SHP77 treated with DMSO at 0.1 percent for 48 hours (cell line): ENCODE measurements around the gene IGFBP2.

Source experiments
- DNase-seq: peaks from one replicate; lab custom pipeline; 2025; lab: John Stamatoyannopoulos, UW

Gene IGFBP2

GRCh38 chr2:216636551-216637450, 3.6 kb downstream of the IGFBP2 start:
- no peak for DNase-seq

GRCh38 chr2:216637472-216637871, 4.3 kb downstream of the IGFBP2 start:
- DNase-seq = no peak

GRCh38 chr2:216643986-216644659, 10.9 kb downstream of the IGFBP2 start:
- no peak for DNase-seq

- no peak for DNase-seq
Observed at GRCh38 chr2:216644842-216645635, 11.8 kb downstream of the IGFBP2 start.

DNA sequence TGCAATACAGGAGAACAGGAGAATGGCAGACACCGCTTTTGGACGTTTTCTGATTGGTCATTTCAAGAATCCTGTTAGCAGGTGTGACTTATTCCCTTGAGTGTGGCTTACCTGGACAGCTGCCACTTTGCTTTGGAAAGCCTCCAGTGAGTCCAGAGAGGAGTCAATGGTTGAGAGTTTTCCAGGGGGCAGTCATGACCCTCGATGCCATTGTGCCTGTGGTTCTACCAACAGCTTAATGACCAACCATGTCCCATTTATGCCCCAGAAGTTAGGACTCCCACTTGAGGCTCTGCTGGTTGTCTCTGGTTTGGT, 12.4 kb downstream of the IGFBP2 start:
- no peak for DNase-seq

- DNase-seq = no peak
Observed at GRCh38 chr2:216646116-216646515, 12.9 kb downstream of the IGFBP2 start.

- no peak for DNase-seq
Observed at GRCh38 chr2:216648105-216648504, 14.9 kb downstream of the IGFBP2 start.

GRCh38 chr2:216649574-216649973, 16.4 kb downstream of the IGFBP2 start:
- no peak for DNase-seq

GRCh38 chr2:216650626-216651257, 17.5 kb downstream of the IGFBP2 start:
- DNase-seq = no peak

DNA sequence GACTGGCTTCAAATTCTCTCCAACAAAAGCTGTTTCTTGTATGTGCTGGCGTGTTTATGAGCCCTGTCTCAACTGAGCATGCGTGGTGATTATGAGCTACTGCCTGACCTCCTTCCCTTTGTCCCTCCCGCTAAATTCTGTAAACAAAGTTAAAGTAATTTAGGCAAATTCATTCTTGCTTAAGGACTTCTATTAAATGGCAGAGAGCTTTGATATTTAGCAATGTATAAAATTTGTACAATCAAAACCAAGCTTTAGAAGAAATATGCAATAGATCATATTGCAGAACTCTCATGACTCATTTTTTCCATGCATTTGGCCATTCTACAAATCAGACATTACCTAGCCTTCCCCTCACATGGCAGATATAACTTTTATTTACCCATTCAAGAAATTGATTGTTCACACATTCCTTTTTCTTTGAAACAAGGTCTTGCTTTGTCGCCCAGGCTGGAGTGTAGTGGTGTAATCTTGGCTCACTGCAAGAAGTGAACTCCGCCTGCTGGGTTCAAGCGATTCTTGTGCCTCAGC, 18.2 kb downstream of the IGFBP2 start:
- DNase-seq = no peak

DNA sequence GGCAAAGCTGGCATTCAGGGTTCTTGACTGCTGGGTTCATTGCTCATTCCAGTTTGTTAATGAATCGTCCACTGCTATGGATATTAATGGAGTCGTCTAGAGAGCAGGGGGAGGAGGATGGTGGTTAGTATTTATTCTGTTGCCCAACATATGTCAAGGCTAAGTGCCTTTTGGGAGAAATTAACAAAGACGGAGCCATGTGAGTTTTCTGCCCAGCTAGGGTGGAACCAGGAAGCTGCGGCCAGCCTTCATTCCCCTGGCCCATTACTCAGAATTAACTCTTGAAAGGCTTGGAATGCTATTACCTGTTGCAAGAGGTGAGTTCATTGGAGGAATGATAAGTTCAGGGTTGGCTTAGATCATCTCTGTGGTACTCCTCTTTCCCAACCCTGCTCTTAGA, 19.3 kb downstream of the IGFBP2 start:
- DNase-seq = no peak

DNA sequence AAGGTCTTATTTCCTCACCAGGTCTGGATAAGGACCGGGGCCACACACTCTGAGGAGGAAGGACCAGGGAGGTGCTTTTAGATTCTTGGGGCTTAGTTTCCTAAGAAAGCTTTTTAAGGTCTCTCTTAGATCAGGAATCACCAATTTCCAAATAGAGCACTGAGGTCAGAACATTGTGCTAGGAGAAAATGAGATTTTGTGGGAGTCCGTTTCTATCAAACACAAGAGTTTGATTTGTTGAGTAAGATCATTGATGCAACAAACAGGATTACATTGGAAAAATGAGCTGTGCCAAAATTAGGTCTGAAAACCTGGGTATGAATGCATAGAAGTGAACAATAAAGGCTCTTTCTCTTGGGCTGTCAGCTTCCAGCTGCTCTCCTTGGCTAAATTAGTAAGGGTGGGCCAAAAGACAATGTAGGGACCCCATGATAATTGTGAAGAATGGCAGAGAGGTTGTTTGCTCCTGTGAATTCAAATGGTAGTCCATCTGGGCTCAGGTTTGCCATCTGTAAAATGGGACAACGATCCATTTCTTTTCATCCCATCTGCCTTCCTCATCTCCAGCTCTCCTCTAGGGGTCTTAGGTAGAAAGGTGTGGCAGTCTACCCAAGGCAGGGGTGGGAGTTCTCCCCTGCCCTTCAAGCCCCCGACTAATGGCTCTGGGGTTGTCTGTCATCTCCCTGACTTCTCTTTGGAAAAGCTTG, 20.0 kb downstream of the IGFBP2 start:
- no peak for DNase-seq

GRCh38 chr2:216653931-216654365, 20.7 kb downstream of the IGFBP2 start:
- no peak for DNase-seq

DNA sequence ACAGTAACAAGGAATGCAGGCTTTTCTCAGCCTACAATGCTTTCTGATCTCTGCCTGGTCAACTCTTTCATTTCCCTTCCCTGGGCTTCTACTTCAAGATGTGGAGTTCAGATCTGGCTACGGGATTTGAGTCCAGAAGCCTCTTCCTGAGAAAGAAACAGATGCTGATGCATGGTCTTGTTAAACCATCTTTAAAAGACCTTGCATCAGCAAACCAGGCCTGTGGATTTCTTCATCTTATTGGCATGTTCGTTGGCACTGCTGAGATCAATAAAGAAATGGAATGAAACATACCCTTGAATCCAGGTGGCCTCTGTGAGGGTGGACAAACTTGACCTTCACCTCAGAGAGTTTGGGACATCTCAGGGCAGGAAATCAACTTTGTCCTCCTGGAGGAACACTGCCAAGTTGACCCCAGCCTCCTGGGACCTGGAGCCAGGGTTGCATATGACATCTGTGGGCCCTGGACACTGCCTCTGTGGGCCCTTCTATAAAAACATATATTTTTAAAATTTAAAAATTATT, 21.4 kb downstream of the IGFBP2 start:
- DNase-seq = no peak

DNA sequence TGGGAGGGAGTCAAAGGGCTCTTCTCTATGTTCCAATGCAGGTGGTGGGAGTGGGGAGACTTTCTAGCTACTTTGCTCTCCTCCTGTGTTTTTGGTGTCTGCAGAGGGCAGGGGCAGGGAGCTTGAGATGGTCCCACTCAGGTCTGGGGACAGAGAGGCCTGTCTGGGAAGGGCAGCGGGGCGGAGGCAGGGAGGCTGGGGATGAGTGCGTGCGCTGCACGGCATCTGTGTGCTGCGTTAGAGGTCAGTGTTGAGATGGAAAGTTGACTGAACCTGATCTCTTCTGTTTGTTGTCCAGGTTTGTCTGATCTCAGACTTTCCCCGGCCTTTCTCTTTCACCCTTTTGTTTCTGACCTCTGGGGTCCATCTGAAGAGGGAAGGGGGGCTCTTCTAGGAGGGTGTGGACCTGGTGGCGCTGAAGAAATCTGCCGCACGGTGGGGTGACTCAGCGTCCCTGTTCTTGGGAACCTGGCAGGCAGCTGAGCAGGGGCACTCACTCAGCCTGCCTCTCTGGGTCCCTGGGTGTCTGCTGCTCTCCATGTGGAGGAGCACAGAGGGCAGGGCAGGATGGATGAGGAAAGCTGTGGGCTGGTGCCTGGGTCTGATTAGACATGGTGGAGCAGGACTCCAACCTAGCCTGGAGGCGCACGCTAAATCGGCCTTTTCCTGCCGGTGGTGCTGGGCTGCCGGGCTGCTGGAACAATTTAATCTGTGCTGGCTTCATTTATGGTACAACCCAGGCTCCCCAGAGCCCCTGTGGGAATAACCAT, 24.1 kb downstream of the IGFBP2 start:
- no peak for DNase-seq

GRCh38 chr2:216657980-216658379, 24.8 kb downstream of the IGFBP2 start:
- DNase-seq = no peak

GRCh38 chr2:216658757-216659156, 25.5 kb downstream of the IGFBP2 start:
- DNase-seq = no peak

- DNase-seq = no peak
Observed at GRCh38 chr2:216659276-216659675, 26.1 kb downstream of the IGFBP2 start.

DNA sequence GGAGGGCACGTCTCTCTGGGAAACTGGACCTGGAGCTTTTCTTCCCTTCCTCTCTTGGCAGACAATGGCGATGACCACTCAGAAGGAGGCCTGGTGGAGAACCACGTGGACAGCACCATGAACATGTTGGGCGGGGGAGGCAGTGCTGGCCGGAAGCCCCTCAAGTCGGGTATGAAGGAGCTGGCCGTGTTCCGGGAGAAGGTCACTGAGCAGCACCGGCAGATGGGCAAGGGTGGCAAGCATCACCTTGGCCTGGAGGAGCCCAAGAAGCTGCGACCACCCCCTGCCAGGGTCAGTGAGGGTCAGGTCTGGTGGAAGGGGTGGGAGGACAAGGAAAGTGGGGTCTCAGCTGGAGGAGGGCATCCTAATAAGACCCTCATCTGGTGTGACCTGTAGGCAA, 27.3 kb downstream of the IGFBP2 start:
- DNase-seq = no peak

DNA sequence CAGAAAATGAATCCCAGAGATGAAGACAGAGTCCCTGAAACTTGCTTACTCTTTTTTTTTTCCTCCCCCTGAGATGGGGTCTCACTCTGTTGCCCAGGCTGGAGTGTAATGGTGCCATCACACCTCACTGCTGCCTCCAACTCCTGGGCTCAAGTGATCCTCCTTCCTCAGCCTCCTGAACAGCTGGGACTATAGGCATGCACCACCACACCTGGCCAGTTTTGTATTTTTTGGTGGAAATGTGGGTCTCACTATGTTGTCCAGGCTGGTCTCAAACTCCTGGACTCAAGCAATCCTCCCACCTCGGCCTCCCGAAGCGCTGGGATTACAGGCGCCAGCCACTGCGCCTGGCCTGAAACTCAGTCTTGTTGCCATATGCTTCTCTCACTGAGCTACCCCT, 27.8 kb downstream of the IGFBP2 start:
- DNase-seq = no peak
